ENCODE data around the gene CDC26. TPM values are rescaled to one million over a fixed set of nuclear protein-coding genes. Genes with fewer than 3 reads are reported as not detected.

Gene CDC26
- total and polyA plus RNA-seq, 12 donors: 25.7 to 63.7 (median 29.3) TPM

- no peak for DNase-seq
- H3K27ac ChIP-seq: no peak overlapping the region
- H3K27me3 ChIP-seq: no peaks in the 10 kb centered on the region
- H3K9me3 ChIP-seq (replicated peaks in 1 of 3): no peaks in the 10 kb centered on the region
- peaks cover 0 to 7% of the 10 kb centered on the region in 2 donors for H3K4me1 ChIP-seq (replicated peaks in 1 of 2)
- TF ChIP-seq, protein P1, sequence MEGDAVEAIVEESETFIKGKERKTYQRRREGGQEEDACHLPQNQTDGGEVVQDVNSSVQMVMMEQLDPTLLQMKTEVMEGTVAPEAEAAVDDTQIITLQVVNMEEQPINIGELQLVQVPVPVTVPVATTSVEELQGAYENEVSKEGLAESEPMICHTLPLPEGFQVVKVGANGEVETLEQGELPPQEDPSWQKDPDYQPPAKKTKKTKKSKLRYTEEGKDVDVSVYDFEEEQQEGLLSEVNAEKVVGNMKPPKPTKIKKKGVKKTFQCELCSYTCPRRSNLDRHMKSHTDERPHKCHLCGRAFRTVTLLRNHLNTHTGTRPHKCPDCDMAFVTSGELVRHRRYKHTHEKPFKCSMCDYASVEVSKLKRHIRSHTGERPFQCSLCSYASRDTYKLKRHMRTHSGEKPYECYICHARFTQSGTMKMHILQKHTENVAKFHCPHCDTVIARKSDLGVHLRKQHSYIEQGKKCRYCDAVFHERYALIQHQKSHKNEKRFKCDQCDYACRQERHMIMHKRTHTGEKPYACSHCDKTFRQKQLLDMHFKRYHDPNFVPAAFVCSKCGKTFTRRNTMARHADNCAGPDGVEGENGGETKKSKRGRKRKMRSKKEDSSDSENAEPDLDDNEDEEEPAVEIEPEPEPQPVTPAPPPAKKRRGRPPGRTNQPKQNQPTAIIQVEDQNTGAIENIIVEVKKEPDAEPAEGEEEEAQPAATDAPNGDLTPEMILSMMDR (IDR thresholded peaks at IDR 0.05): no peak
- no peak for TF ChIP-seq POLR2A (IDR thresholded peaks at IDR 0.05)
- intact Hi-C loops (cut with DNase I): no loop called here
- peaks cover 0 to 50% of the 10 kb centered on the region in 2 donors for H3K36me3 ChIP-seq (replicated peaks in 1 of 2)
- 87 to 89% (median 88%) methylated on average over 4 of the region's 4 CpGs for WGBS, 4 donors
- H3K4me3 ChIP-seq: no peak overlapping the region
Measured at GRCh38 chr9:113267911-113268566, 7.3 kb downstream of the CDC26 start.

GRCh38 chr9:113266174-113266573 is 9.2 kb downstream of the CDC26 start:
- TF ChIP-seq POLR2A (IDR thresholded peaks at IDR 0.05): no peak
- TF ChIP-seq, protein P1 (IDR thresholded peaks at IDR 0.05): no peak
- DNase-seq: no peak
- intact Hi-C loops (cut with DNase I): no loop called here
- Histone ChIP-seq H3K27ac (no peak overlapping the region), H3K4me1 (replicated peaks in 1 of 2) (peaks cover 0 to 7% of the 10 kb centered on the region in 2 donors), H3K27me3 (no peaks in the 10 kb centered on the region), H3K36me3 (replicated peaks in 1 of 2) (peaks cover 0 to 46% of the 10 kb centered on the region in 2 donors), H3K4me3 (no peak overlapping the region), H3K9me3 (replicated peaks in 1 of 3) (no peaks in the 10 kb centered on the region)
- 90 to 93% (median 91%) methylated on average over 3 of the region's 3 CpGs for WGBS, 4 donors

DNA sequence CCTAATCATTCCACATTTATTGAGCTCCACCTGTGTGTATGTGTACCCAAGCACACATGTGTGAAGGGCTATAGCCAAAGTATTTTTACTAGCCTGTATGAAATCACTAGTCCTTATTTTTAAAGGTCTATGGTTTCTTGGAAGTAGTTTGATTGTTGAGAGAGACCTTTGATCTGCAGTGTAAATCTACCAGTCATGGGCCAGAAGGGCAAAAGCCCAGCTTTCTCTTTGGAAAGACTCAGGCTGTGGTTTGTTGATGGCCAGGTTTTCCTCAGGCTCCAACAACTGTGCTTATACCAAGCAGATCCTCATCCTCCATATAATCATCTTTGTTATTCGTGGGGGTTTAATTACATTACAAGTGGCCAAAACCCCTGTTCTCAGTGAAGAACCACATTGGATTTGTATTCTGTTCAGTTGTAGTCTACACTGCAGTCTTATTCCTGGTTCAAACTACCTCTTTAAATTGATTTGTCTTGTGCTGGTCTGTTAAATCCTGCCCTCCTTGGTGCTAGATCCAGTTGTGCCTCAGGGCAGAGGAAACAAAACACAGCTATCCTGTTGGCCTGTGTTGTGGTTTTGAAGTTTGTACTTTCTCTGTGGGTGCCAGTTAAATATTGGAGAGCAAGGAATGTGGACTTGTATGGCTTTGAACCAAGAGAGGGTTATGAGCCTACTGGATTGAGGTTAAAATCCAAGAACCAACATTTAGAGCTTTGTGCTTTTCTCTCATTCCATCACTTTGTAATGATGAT is 13.3 kb downstream of the CDC26 start:
- Histone ChIP-seq H3K4me1 (replicated peaks in 1 of 2) (peaks cover 0 to 5% of the 10 kb centered on the region in 2 donors), H3K9me3 (replicated peaks in 1 of 3) (no peaks in the 10 kb centered on the region), H3K36me3 (replicated peaks in 1 of 2) (peaks cover 0 to 52% of the 10 kb centered on the region in 2 donors), H3K27me3 (no peaks in the 10 kb centered on the region), H3K4me3 (no peak overlapping the region), H3K27ac (no peak overlapping the region)
- TF ChIP-seq POLR2A (IDR thresholded peaks at IDR 0.05): no peak
- TF ChIP-seq, protein P1 (IDR thresholded peaks at IDR 0.05): no peak
- intact Hi-C loops (cut with DNase I): no loop called here
- DNase-seq: no peak
- 79 to 95% (median 91%) methylated on average over 1 of the region's 1 CpG for WGBS, 4 donors

DNA sequence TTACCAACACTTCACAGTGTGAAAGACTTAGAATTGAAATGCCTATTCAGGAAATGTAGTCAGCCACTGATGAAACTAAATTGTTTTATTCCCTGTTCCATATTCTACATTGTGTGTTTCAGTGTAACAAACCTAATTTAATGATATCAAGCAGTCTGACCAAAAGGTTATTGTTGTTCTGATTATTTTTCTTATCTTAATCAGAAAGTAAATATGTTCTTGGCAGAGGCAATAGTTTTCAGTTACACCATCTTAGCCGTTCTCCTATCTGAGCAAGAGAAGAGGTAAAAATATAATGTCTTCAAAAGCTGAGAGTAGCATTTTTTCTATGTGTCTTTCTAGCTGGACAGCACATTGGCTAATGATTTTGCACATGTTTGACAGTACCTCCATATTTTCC is 17.1 kb downstream of the CDC26 start:
- TF ChIP-seq, protein P1 (IDR thresholded peaks at IDR 0.05): no peak
- TF ChIP-seq POLR2A (IDR thresholded peaks at IDR 0.05): no peak
- no peak overlapping the region for H3K27ac ChIP-seq
- no peaks in the 10 kb centered on the region for H3K9me3 ChIP-seq (replicated peaks in 1 of 3)
- 56 to 65% (median 63%) methylated on average over 1 of the region's 1 CpG for WGBS, 4 donors
- H3K36me3 ChIP-seq (replicated peaks in 1 of 2): peaks cover 0 to 46% of the 10 kb centered on the region in 2 donors
- no peak for DNase-seq
- H3K4me3 ChIP-seq: no peak overlapping the region
- H3K27me3 ChIP-seq: no peaks in the 10 kb centered on the region
- intact Hi-C loops (cut with DNase I): no loop called here
- H3K4me1 ChIP-seq (replicated peaks in 1 of 2): peaks cover 0 to 5% of the 10 kb centered on the region in 2 donors

All from adrenal gland (tissue), 12 donors.